Measurements from ENCODE around the gene LAMC1. TPM values are rescaled to one million over a fixed set of nuclear protein-coding genes. Genes with fewer than 3 reads are reported as not detected.
A peak's percentile ranks its signal among the peaks of the same experiment; 100 is the strongest.

LAMC1 gene
- polyA plus RNA-seq, 1 of the 3 experiments (the other 2 are of a cell fraction), result 101 TPM

- no peaks in the 10 kb centered on the region for H3K9me2 ChIP-seq
- WGBS (ENCODE audit: low lambda C conversion rate), result 96% methylated on average over 5 of the region's 5 CpGs
- H3K27ac ChIP-seq (ENCODE audit: low read depth in 2 of 2, low read length in 1 of 2), result no peak overlapping the region
- H3K9me3 ChIP-seq, result no peaks in the 10 kb centered on the region
- no peak for DNase-seq
- no peak overlapping the region for H2AFZ ChIP-seq (ENCODE audit: low read depth)
- H3K36me3 ChIP-seq (replicated peaks in 1 of 2; ENCODE audit: control insufficient read depth in 1 of 2, insufficient read depth in 2 of 2, low read length in 1 of 2), result peaks cover 0 to 8% of the 10 kb centered on the region in 2 experiments
- peaks cover 98% of the 10 kb centered on the region for H3K79me2 ChIP-seq (ENCODE audit: insufficient read depth)
- no peaks in the 10 kb centered on the region for H3F3A ChIP-seq (replicated peaks; ENCODE audit: insufficient read depth)
- H3K4me2 ChIP-seq, result no peak overlapping the region
- H3K4me3 ChIP-seq (ENCODE audit: low read depth in 2 of 2, low read length in 1 of 2), result no peak overlapping the region
- ChIA-PET CTCF (interaction anchor here (1.0 kb wide), 1 partner anchor 12 kb away, joined by 3 read pairs; no protein-coding TSS in a partner anchor), POLR2A (no interaction called here)
- TF ChIP-seq POLR2AphosphoS5 (IDR thresholded peaks at IDR 0.05; ENCODE audit: low read depth, low read length), result no peak
- TF ChIP-seq RFX5 (IDR thresholded peaks at IDR 0.05; ENCODE audit: low read length), result no peak
- no peak for TF ChIP-seq MXI1 (IDR thresholded peaks at IDR 0.05; ENCODE audit: low read depth, low read length)
- TF ChIP-seq GATA2 (CRISPR knock-in tag; IDR thresholded peaks at IDR 0.05), result no peak
- no peak for TF ChIP-seq PBX3 (IDR thresholded peaks at IDR 0.05)
- TF ChIP-seq SIN3A (IDR thresholded peaks at IDR 0.05; ENCODE audit: borderline replicate concordance, low read depth, low read length), result no peak
- no peak for TF ChIP-seq MEF2A (IDR thresholded peaks at IDR 0.05; ENCODE audit: borderline replicate concordance, low read depth)
- TF ChIP-seq SMC3 (IDR thresholded peaks at IDR 0.05; ENCODE audit: low read depth, low read length), result no peak
- no peak for TF ChIP-seq MAX (IDR thresholded peaks at IDR 0.05; ENCODE audit: low read depth)
- no peak for TF ChIP-seq TEAD4 (IDR thresholded peaks at IDR 0.05; ENCODE audit: borderline replicate concordance, insufficient read depth)
- no peak overlapping the region for H3K9ac ChIP-seq
- H3K4me1 ChIP-seq (ENCODE audit: control insufficient read depth in 1 of 2, insufficient read depth in 2 of 2, low read depth in 1 of 2, low read length in 1 of 2), result peaks cover 0 to 8% of the 10 kb centered on the region in 2 experiments; a peak in 1 of 4 replicates
- peaks cover 81% of the 10 kb centered on the region for H4K20me1 ChIP-seq (ENCODE audit: insufficient read depth)
- no peaks in the 10 kb centered on the region for H3K27me3 ChIP-seq (ENCODE audit: insufficient read depth)
These were observed 29.6 kb downstream of the LAMC1 start for GRCh38 chr1:183052861-183053260.

- H3K27ac ChIP-seq (ENCODE audit: low read depth in 2 of 2, low read length in 1 of 2), result peak overlapping the region in 1 of 2 experiments; percentile 84; a peak in 1 of 4 replicates
- TF ChIP-seq ZBTB33 (IDR thresholded peaks at IDR 0.05; ENCODE audit: borderline replicate concordance, low read depth), result no peak
- TF ChIP-seq TCF12 (IDR thresholded peaks at IDR 0.05), result no peak
- no peak for TF ChIP-seq MXI1 (IDR thresholded peaks at IDR 0.05; ENCODE audit: low read depth, low read length)
- TF ChIP-seq EZH2phosphoT487 (IDR thresholded peaks at IDR 0.05; ENCODE audit: borderline replicate concordance, low read depth), result no peak
- TF ChIP-seq PBX3 (IDR thresholded peaks at IDR 0.05), result no peak
- no peak for TF ChIP-seq YY1 (IDR thresholded peaks at IDR 0.05; ENCODE audit: low read depth)
- no peak for TF ChIP-seq JUND (IDR thresholded peaks at IDR 0.05)
- TF ChIP-seq CHD2 (IDR thresholded peaks at IDR 0.05; ENCODE audit: low read length, partially characterized antibody), result no peak
- TF ChIP-seq TEAD4 (IDR thresholded peaks at IDR 0.05; ENCODE audit: borderline replicate concordance, insufficient read depth), result no peak
- no peak for TF ChIP-seq ELF1 (IDR thresholded peaks at IDR 0.05)
- no peak overlapping the region for H2AFZ ChIP-seq (ENCODE audit: low read depth)
- peaks cover 0 to 35% of the 10 kb centered on the region in 2 experiments; a peak in 3 of 4 replicates for H3K4me1 ChIP-seq (ENCODE audit: control insufficient read depth in 1 of 2, insufficient read depth in 2 of 2, low read depth in 1 of 2, low read length in 1 of 2)
- H3F3A ChIP-seq (replicated peaks; ENCODE audit: insufficient read depth), result peaks cover 11% of the 10 kb centered on the region
- POLR2A ChIA-PET, result no interaction called here
- CTCF ChIA-PET, result interaction anchor here (0.8 to 1.8 kb wide), 4 partner anchors 12 to 51 kb away, joined by 3 to 4 read pairs (median 4); no protein-coding TSS in a partner anchor
- H4K20me1 ChIP-seq (ENCODE audit: insufficient read depth), result peaks cover 80% of the 10 kb centered on the region
- no peak overlapping the region for H3K9ac ChIP-seq
- no peaks in the 10 kb centered on the region for H3K9me2 ChIP-seq
- no peak overlapping the region for H3K4me2 ChIP-seq
- H3K27me3 ChIP-seq (ENCODE audit: insufficient read depth), result no peaks in the 10 kb centered on the region
- no peak for DNase-seq
- no peaks in the 10 kb centered on the region for H3K9me3 ChIP-seq
- no peaks in the 10 kb centered on the region for H3K36me3 ChIP-seq (replicated peaks in 1 of 2; ENCODE audit: control insufficient read depth in 1 of 2, insufficient read depth in 2 of 2, low read length in 1 of 2)
- 80% methylated on average over 2 of the region's 2 CpGs for WGBS (ENCODE audit: low lambda C conversion rate)
- no peak overlapping the region for H3K4me3 ChIP-seq (ENCODE audit: low read depth in 2 of 2, low read length in 1 of 2)
- H3K79me2 ChIP-seq (ENCODE audit: insufficient read depth), result peaks cover 98% of the 10 kb centered on the region
These were observed 35.8 kb downstream of the LAMC1 start for GRCh38 chr1:183058851-183059502.

All from SK-N-SH (cell line).